GM23338 (cell line): ENCODE results near the gene CDK13. TPM values are rescaled to one million over a fixed set of nuclear protein-coding genes. Genes with fewer than 3 reads are reported as not detected.
A peak's percentile ranks its signal among the peaks of the same experiment; 100 is the strongest.
"Not testable (repeated sequence)": the region's sequence is repeated elsewhere in the genome, so short reads cannot be mapped to it uniquely, and the experiment has no call there.

Source experiments
- ATAC-seq: fragments of 200-7000 bp; cut with Tn5 transposase; 3 replicates; pipeline ENCODE4 v1.9.1; 2020
- DNase-seq: peaks from one replicate; pipeline ENCODE4 v3.0.0-alpha.2; 2015; ENCODE audit warnings: low spot score
- H2AFZ ChIP-seq: fragments of 200-600 bp; sonication (generic); 2 replicates; pipeline ENCODE4 v1.8.0; 2016; ENCODE audit warnings: antibody characterized with exemption, mild to moderate bottlenecking, moderate library complexity
- H3F3A ChIP-seq: fragments of 200-600 bp; sonication (generic); replicated peaks from 2 replicates; pipeline ENCODE4 v1.8.0; 2017; ENCODE audit warnings: antibody characterized with exemption, mixed run types, low read depth
- H3K27ac ChIP-seq: fragments of 200-600 bp; sonication (generic); 2 replicates; pipeline ENCODE4 v1.6.1; 2016; ENCODE audit warnings: low read depth
- H3K27me3 ChIP-seq: fragments of 200-600 bp; sonication (generic); 2 replicates; pipeline ENCODE4 v1.8.0; 2016; ENCODE audit warnings: mild to moderate bottlenecking, mixed run types, moderate library complexity; ENCODE audit not compliant: insufficient read depth
- H3K36me3 ChIP-seq: fragments of 200-600 bp; sonication (generic); 2 replicates; pipeline ENCODE4 v1.8.0; 2016; ENCODE audit warnings: mild to moderate bottlenecking; ENCODE audit not compliant: insufficient read depth
- H3K4me1 ChIP-seq: fragments of 200-600 bp; sonication (generic); 2 replicates; pipeline ENCODE4 v1.8.0; 2016; ENCODE audit warnings: mild to moderate bottlenecking, moderate library complexity; ENCODE audit not compliant: insufficient read depth
- H3K4me2 ChIP-seq: fragments of 200-600 bp; sonication (generic); 2 replicates; pipeline ENCODE4 v1.7.1; 2017; ENCODE audit warnings: mixed run types
- H3K4me3 ChIP-seq: fragments of 200-600 bp; sonication (generic); 2 replicates; pipeline ENCODE4 v1.6.1; 2016; ENCODE audit warnings: mixed run types
- H3K79me2 ChIP-seq: fragments of 200-600 bp; sonication (generic); replicated peaks from 2 replicates; pipeline ENCODE4 v1.8.0; 2017; ENCODE audit warnings: mild to moderate bottlenecking; ENCODE audit not compliant: insufficient read depth
- H3K9me2 ChIP-seq: fragments of 200-600 bp; sonication (generic); 2 replicates; pipeline ENCODE4 v1.8.0; 2017; ENCODE audit not compliant: insufficient read depth
- H4K20me1 ChIP-seq: fragments of 200-600 bp; sonication (generic); replicated peaks from 2 replicates; pipeline ENCODE4 v1.8.0; 2017; ENCODE audit warnings: mild to moderate bottlenecking; ENCODE audit not compliant: insufficient read depth
- H3K27ac Mint-ChIP-seq: 2 replicates; pipeline ENCODE4 v1.8.0; 2020; ENCODE audit warnings: inconsistent platforms, mild to moderate bottlenecking, moderate library complexity, mixed read lengths
- H3K27me3 Mint-ChIP-seq: 3 replicates; pipeline ENCODE4 v1.8.0; 2022; ENCODE audit warnings: low read depth, mild to moderate bottlenecking, moderate library complexity, mixed read lengths, inconsistent platforms; ENCODE audit not compliant: insufficient read depth, poor library complexity
- H3K36me3 Mint-ChIP-seq: 3 replicates; pipeline ENCODE4 v1.8.0; 2021; ENCODE audit warnings: low read depth, mild to moderate bottlenecking, inconsistent platforms, moderate library complexity, mixed read lengths
- H3K4me1 Mint-ChIP-seq: 3 replicates; pipeline ENCODE4 v1.8.0; 2020; ENCODE audit warnings: mild to moderate bottlenecking, inconsistent platforms, mixed read lengths
- H3K4me3 Mint-ChIP-seq: 3 replicates; pipeline ENCODE4 v1.8.0; 2021; ENCODE audit warnings: moderate library complexity, mild to moderate bottlenecking, inconsistent platforms, mixed read lengths
- H3K9me3 Mint-ChIP-seq: 3 replicates; pipeline ENCODE4 v1.8.0; 2020; ENCODE audit warnings: moderate library complexity, mild to moderate bottlenecking, inconsistent platforms, mixed read lengths
- CREB1 ChIP-seq: fragments of 250-450 bp; sonication (Bioruptor Pico); IDR thresholded peaks from 2 replicates; pipeline ENCODE4 v1.5.0; 2020; ENCODE audit warnings: low read depth, mild to moderate bottlenecking, moderate library complexity
- EZH2 ChIP-seq: fragments of 200-600 bp; sonication (generic); IDR thresholded peaks from one replicate; pipeline ENCODE4 v1.8.0; 2017; ENCODE audit warnings: antibody characterized with exemption, mild to moderate bottlenecking, low read depth; ENCODE audit not compliant: unreplicated experiment
- JUNB ChIP-seq: IDR thresholded peaks from one replicate; pipeline ENCODE4 v1.6.1; 2016; ENCODE audit warnings: antibody characterized with exemption; ENCODE audit not compliant: unreplicated experiment
- NANOG ChIP-seq: IDR thresholded peaks from 2 replicates; pipeline ENCODE4 v1.6.1; 2016; ENCODE audit warnings: antibody characterized with exemption, borderline replicate concordance
- POLR2AphosphoS5 ChIP-seq: IDR thresholded peaks from 2 replicates; pipeline ENCODE4 v1.6.1; 2016; ENCODE audit warnings: antibody characterized with exemption, low read depth
- STAT1 ChIP-seq: IDR thresholded peaks from one replicate; pipeline ENCODE4 v1.6.1; 2016; ENCODE audit warnings: antibody characterized with exemption; ENCODE audit not compliant: unreplicated experiment
- ZNF114 ChIP-seq: fragments of 250-450 bp; sonication (Bioruptor Pico); IDR thresholded peaks from 2 replicates; pipeline ENCODE4 v1.5.0; 2020; ENCODE audit warnings: mild to moderate bottlenecking, moderate library complexity
- ZNF331 ChIP-seq: fragments of 250-450 bp; sonication (Bioruptor Pico); IDR thresholded peaks from 2 replicates; pipeline ENCODE4 v1.5.0; 2020; ENCODE audit warnings: low read depth, mild to moderate bottlenecking, moderate library complexity
- polyA plus RNA-seq: library from polyadenylated mRNA; unstranded; fragments of >200 nt; fragmentation: Nextera tagmentation; extraction: Ambion mirVana; gene quantifications from 2 replicates; pipeline ENCODE4 v1.2.1, GENCODE V29; 2016
- total RNA-seq: library from RNA; depleted of rRNA; stranded (reverse); fragments of >200 nt; shearing (Covaris generic); gene quantifications from 2 replicates; pipeline ENCODE4 v1.2.3, GENCODE V29; 2014
- TF ChIP-seq, protein P1 (sequence below): IDR thresholded peaks from one replicate; pipeline ENCODE4 v1.6.1; 2018; ENCODE audit warnings: antibody characterized with exemption; ENCODE audit not compliant: unreplicated experiment
- TF ChIP-seq, protein P2 (sequence below): IDR thresholded peaks from 2 replicates; pipeline ENCODE4 v1.6.1; 2016; ENCODE audit warnings: antibody characterized with exemption
- TF ChIP-seq, protein P3 (sequence below), 2 experiments: fragments of 200-600 bp in 1 of 2; sonication (generic) in 1 of 2; conservative IDR thresholded peaks; 2 replicates each; pipeline versions ENCODE4 v1.5.1 to v1.6.1; 2016 to 2017; ENCODE audit warnings: antibody characterized with exemption in 2 of 2, low read depth in 2 of 2, mild to moderate bottlenecking in 2 of 2, moderate library complexity in 1 of 2

Gene CDK13
- total and polyA plus RNA-seq, 2 experiments from 2014 or later = 39.4 to 80.2 TPM

DNA sequence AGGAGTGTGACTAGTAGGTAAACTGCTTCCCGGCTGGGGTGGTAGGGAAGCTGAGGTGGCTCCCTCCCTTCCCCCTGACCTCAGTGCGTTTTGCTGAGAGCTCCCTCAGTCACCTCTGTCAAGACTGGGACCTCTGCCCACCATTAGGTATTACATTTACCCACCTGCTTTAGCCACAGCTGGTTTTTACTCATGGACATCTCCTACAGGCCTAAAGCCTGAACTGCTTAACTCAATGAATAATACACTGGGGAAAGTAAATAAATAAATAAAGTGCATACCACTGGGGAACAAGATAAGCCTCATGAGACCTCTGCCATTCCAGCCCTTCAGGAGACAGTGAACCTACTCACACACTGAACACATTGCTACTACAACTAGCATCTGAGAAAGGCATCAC, 38.9 kb upstream of the CDK13 start (continued):
- TF ChIP-seq, protein P1, sequence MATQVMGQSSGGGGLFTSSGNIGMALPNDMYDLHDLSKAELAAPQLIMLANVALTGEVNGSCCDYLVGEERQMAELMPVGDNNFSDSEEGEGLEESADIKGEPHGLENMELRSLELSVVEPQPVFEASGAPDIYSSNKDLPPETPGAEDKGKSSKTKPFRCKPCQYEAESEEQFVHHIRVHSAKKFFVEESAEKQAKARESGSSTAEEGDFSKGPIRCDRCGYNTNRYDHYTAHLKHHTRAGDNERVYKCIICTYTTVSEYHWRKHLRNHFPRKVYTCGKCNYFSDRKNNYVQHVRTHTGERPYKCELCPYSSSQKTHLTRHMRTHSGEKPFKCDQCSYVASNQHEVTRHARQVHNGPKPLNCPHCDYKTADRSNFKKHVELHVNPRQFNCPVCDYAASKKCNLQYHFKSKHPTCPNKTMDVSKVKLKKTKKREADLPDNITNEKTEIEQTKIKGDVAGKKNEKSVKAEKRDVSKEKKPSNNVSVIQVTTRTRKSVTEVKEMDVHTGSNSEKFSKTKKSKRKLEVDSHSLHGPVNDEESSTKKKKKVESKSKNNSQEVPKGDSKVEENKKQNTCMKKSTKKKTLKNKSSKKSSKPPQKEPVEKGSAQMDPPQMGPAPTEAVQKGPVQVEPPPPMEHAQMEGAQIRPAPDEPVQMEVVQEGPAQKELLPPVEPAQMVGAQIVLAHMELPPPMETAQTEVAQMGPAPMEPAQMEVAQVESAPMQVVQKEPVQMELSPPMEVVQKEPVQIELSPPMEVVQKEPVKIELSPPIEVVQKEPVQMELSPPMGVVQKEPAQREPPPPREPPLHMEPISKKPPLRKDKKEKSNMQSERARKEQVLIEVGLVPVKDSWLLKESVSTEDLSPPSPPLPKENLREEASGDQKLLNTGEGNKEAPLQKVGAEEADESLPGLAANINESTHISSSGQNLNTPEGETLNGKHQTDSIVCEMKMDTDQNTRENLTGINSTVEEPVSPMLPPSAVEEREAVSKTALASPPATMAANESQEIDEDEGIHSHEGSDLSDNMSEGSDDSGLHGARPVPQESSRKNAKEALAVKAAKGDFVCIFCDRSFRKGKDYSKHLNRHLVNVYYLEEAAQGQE = no peak
- TF ChIP-seq ZNF331 (CRISPR knock-in tag) (no peak), POLR2AphosphoS5 (no peak), EZH2 (no peak), NANOG (no peak), JUNB (no peak)
- TF ChIP-seq, protein P2, sequence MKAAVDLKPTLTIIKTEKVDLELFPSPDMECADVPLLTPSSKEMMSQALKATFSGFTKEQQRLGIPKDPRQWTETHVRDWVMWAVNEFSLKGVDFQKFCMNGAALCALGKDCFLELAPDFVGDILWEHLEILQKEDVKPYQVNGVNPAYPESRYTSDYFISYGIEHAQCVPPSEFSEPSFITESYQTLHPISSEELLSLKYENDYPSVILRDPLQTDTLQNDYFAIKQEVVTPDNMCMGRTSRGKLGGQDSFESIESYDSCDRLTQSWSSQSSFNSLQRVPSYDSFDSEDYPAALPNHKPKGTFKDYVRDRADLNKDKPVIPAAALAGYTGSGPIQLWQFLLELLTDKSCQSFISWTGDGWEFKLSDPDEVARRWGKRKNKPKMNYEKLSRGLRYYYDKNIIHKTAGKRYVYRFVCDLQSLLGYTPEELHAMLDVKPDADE = no peak

DNA sequence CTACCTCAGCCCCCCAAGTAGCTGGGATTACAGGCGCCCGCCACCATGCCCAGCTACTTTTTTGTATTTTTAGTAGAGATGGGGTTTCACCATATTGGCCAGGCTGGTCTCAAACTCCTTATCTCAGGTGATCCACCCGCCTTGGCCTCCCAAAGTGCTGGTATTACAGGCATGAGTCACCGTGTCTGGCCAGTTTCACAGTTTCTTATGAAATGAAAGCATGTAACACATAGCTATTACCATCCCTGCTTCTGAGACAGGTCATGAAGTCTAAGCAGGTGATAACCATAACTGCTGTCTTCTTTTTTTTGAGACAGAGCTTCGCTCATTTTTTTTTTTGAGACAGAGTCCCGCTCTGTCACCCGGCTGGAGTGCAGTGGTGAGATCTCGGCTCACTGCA, 34.2 kb upstream of the CDK13 start:
- not testable (repeated sequence) for H3K27ac Mint-ChIP-seq, H4K20me1 ChIP-seq, H3K36me3 ChIP-seq, H3F3A ChIP-seq, H3K9me3 Mint-ChIP-seq, H3K27me3 ChIP-seq, H3K4me1 ChIP-seq, ATAC-seq, H3K4me2 ChIP-seq, H3K79me2 ChIP-seq, H3K27me3 Mint-ChIP-seq, H3K4me3 ChIP-seq, H3K9me2 ChIP-seq, H2AFZ ChIP-seq, H3K36me3 Mint-ChIP-seq, DNase-seq, H3K4me3 Mint-ChIP-seq, H3K4me1 Mint-ChIP-seq, H3K27ac ChIP-seq

DNA sequence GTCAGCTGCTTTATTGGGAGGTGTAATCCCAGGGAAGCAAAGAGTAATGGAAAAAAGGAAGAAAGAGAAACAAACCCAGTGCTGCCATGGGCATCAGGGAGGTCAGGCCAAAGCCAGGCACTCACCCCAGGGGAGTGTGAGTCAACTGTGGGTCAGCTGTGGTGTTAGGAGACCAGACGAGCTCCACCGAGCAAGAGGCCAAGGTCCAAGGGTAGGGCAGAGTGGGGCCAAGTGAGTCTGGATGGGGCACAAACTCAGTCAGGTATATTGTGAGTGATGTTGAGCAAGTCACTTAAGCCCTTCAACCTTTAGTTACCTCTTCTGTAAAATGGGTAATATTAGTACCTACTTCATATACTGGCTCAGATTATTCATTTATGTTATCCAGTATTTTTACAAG, 30.4 kb upstream of the CDK13 start:
- H3K36me3 ChIP-seq = no peaks in the 10 kb centered on the region
- no peaks in the 10 kb centered on the region for H3K27me3 Mint-ChIP-seq
- TF ChIP-seq, protein P3, sequence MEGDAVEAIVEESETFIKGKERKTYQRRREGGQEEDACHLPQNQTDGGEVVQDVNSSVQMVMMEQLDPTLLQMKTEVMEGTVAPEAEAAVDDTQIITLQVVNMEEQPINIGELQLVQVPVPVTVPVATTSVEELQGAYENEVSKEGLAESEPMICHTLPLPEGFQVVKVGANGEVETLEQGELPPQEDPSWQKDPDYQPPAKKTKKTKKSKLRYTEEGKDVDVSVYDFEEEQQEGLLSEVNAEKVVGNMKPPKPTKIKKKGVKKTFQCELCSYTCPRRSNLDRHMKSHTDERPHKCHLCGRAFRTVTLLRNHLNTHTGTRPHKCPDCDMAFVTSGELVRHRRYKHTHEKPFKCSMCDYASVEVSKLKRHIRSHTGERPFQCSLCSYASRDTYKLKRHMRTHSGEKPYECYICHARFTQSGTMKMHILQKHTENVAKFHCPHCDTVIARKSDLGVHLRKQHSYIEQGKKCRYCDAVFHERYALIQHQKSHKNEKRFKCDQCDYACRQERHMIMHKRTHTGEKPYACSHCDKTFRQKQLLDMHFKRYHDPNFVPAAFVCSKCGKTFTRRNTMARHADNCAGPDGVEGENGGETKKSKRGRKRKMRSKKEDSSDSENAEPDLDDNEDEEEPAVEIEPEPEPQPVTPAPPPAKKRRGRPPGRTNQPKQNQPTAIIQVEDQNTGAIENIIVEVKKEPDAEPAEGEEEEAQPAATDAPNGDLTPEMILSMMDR (conservative IDR thresholded peaks at IDR 0.05; ENCODE audit: low read depth in 2 of 2) = no peak
- TF ChIP-seq CREB1 (CRISPR knock-in tag) (no peak), EZH2 (no peak), NANOG (no peak), STAT1 (no peak), ZNF114 (CRISPR knock-in tag) (no peak), JUNB (no peak), ZNF331 (CRISPR knock-in tag) (no peak)
- TF ChIP-seq, protein P1 = no peak
- TF ChIP-seq, protein P2 = no peak

More for the DNA sequence above, 30.4 kb upstream of the CDK13 start:
- no peaks in the 10 kb centered on the region for H3K9me2 ChIP-seq
- Mint-ChIP-seq H3K36me3 (no peaks in the 10 kb centered on the region), H3K4me1 (peaks cover 20% of the 10 kb centered on the region), H3K4me3 (no peak overlapping the region), H3K27ac (no peak overlapping the region), H3K9me3 (no peaks in the 10 kb centered on the region)
- H2AFZ ChIP-seq = 0 out of 2 replicates have a peak overlapping the region, but pooled peaks have one; percentile 12
- no peak overlapping the region for H3K4me2 ChIP-seq
- H3F3A ChIP-seq = no peaks in the 10 kb centered on the region
- no peak for ATAC-seq
- no peak overlapping the region for H3K27ac ChIP-seq
- DNase-seq = no peak
- no peak overlapping the region for H3K4me3 ChIP-seq
- no peaks in the 10 kb centered on the region for H3K79me2 ChIP-seq
- H3K27me3 ChIP-seq = no peaks in the 10 kb centered on the region
- H4K20me1 ChIP-seq = no peaks in the 10 kb centered on the region
- H3K4me1 ChIP-seq = peaks cover 11% of the 10 kb centered on the region
